Measurements from ENCODE around the gene RIC8B.

Gene RIC8B

DNA sequence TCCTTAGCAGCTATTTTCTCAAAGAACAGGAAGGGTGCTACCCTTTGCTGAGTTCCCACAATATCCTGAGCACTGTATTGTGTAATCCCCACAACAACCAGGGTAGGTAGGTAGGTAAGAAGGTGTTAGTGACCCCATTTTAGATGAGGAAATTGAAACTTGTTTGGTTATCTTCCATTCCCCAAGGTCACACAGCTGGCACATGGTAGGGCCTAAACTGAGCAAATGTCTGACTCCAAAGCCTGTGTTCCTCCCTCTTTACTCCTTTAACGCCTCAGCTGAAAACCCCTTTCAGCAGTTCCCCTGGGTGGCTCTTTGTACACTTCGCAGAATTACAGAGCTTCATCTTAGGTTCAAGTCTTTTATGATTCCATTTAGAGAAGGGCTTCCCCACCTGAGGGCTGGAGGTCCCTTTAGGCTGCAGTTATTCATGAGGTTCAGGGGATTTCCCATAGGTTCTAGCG lies 26.5 kb upstream of the RIC8B start:
- no peak for TF ChIP-seq CTCF (IDR thresholded peaks at IDR 0.05; ENCODE audit: low read depth, low read length)
- H3K4me3 ChIP-seq (ENCODE audit: low read depth, low read length) = no peak overlapping the region

DNA sequence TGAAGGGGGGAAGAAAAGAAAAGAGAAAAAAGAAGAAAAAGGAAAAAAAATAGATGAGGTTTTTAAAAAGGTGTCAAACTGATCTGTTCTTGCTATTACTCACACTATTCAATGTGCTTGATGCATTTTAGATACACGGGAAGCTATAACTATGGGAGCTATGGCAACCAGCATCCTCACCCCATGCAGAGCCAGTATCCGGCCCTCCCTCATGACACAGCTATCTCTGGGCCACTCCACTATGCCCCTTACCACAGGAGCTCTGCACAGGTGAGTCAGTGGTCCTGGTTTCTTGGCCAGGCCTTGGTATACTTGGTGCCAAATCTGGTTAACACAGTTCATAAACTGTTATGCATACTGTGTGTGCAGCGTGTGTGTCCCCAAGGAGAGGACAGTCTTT lies 24.0 kb upstream of the RIC8B start:
- no peak overlapping the region for H3K4me3 ChIP-seq (ENCODE audit: low read depth, low read length)
- TF ChIP-seq CTCF (IDR thresholded peaks at IDR 0.05; ENCODE audit: low read depth, low read length) = no peak

GRCh38 chr12:106753526-106753925 lies 21.0 kb upstream of the RIC8B start:
- no peak for TF ChIP-seq CTCF (IDR thresholded peaks at IDR 0.05; ENCODE audit: low read depth, low read length)
- H3K4me3 ChIP-seq (ENCODE audit: low read depth, low read length) = no peak overlapping the region

- TF ChIP-seq CTCF (IDR thresholded peaks at IDR 0.05; ENCODE audit: low read depth, low read length) = no peak
- no peak overlapping the region for H3K4me3 ChIP-seq (ENCODE audit: low read depth, low read length)
Observed at GRCh38 chr12:106754331-106754730, 20.2 kb upstream of the RIC8B start.

GRCh38 chr12:106757623-106758348 lies 16.7 kb upstream of the RIC8B start:
- no peak overlapping the region for H3K4me3 ChIP-seq (ENCODE audit: low read depth, low read length)
- TF ChIP-seq CTCF (IDR thresholded peaks at IDR 0.05; ENCODE audit: low read depth, low read length) = no peak

DNA sequence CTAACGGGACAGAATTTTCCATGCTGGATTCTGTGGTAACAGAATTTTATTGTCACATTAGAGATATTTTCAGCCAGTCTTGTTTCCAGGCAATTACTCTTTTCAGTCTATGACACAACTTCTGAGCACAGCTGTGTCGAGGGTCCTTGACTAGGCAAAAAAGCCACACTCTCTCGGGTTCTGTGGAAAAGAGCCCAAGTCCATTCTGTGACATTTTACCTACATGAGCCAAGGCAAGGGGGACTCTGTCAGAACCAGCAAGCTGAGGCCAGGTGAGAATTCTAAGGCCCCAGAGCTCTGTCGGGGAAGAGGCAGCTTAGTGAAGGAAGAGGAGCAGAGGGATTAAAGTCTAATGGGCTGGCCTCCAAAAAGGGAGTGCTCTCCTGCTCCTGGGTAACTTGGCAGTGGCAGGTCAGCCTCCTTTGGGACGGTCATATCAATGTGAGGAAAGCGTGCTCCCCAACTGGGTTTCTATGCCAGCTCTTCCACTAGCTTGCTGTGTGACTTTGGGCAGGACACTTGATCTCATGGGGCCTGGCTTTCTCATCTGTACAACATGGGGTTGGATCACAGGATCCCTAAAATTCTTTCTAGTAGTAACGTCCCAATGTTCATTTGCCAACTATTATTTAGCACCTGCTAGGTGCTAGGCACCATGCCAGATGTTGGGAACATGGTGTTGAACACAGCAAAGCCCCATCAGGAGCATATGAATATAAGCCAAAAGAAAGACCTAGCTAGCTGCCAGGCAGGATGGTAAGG lies 16.0 kb upstream of the RIC8B start:
- TF ChIP-seq CTCF (IDR thresholded peaks at IDR 0.05; ENCODE audit: low read depth, low read length) = no peak

More for the DNA sequence above, 16.0 kb upstream of the RIC8B start:
- H3K4me3 ChIP-seq (ENCODE audit: low read depth, low read length) = no peak overlapping the region
